ENCODE measurements around the gene AK8.
"Not testable (repeated sequence)": the region's sequence is repeated elsewhere in the genome, so short reads cannot be mapped to it uniquely, and the experiment has no call there.

DNA sequence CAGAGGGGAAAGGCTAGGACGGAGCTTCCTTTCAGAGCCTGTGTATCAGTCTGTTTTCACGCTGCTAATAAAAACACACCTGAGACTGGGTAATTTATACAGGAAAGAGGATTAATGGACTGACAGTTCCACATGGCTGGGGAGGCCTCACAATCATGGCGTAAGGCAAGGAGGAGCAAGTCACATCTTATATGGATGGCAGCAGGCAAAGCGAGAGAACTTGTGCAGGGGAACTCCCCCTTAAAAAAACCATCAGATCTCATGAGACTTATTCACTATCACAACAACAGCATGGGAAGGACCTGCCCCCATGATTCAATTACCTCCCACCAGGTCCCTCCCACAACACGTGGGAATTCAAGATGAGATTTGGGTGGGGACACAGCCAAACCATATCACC is 106.3 kb downstream of the AK8 start:
- TF ChIP-seq EZH2 (IDR thresholded peaks at IDR 0.05; ENCODE audit: borderline replicate concordance, low read length) = not testable (repeated sequence)
- TF ChIP-seq, protein P1, sequence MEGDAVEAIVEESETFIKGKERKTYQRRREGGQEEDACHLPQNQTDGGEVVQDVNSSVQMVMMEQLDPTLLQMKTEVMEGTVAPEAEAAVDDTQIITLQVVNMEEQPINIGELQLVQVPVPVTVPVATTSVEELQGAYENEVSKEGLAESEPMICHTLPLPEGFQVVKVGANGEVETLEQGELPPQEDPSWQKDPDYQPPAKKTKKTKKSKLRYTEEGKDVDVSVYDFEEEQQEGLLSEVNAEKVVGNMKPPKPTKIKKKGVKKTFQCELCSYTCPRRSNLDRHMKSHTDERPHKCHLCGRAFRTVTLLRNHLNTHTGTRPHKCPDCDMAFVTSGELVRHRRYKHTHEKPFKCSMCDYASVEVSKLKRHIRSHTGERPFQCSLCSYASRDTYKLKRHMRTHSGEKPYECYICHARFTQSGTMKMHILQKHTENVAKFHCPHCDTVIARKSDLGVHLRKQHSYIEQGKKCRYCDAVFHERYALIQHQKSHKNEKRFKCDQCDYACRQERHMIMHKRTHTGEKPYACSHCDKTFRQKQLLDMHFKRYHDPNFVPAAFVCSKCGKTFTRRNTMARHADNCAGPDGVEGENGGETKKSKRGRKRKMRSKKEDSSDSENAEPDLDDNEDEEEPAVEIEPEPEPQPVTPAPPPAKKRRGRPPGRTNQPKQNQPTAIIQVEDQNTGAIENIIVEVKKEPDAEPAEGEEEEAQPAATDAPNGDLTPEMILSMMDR (IDR thresholded peaks at IDR 0.05; ENCODE audit: low read length) = not testable (repeated sequence)

All from OCI-LY1 (cell line).